Thymus (tissue), 11 donors: ENCODE data around the gene FBP1. TPM values are rescaled to one million over a fixed set of nuclear protein-coding genes. Genes with fewer than 3 reads are reported as not detected.

Source experiments
- DNase-seq, 9 donors: peaks; one replicate each; pipeline ENCODE4 v3.0.0-alpha.2; 2013; ENCODE audit warnings: low spot score in 9 of 9, low read depth in 6 of 9, missing footprints in 1 of 9
- H3K27ac ChIP-seq, 2 donors: one replicate each; pipeline ENCODE4 v1.5.1; 2013; ENCODE audit warnings: control low read depth in 1 of 2, low read depth in 1 of 2, low read length in 1 of 2, mild to moderate bottlenecking in 1 of 2, moderate library complexity in 1 of 2
- H3K27me3 ChIP-seq, 2 donors: one replicate each; pipeline ENCODE4 v1.5.1; 2013; ENCODE audit warnings: low read length in 1 of 2; ENCODE audit not compliant: control insufficient read depth in 2 of 2, insufficient read depth in 1 of 2
- H3K36me3 ChIP-seq, 2 donors: one replicate each; pipeline ENCODE4 v1.5.1; 2013; ENCODE audit warnings: low read length in 1 of 2, mild to moderate bottlenecking in 1 of 2, moderate library complexity in 1 of 2; ENCODE audit not compliant: control insufficient read depth in 2 of 2, insufficient read depth in 2 of 2
- H3K4me1 ChIP-seq, 2 donors: one replicate each; pipeline ENCODE4 v1.5.1; 2013; ENCODE audit warnings: low read length in 2 of 2; ENCODE audit not compliant: control insufficient read depth in 2 of 2, insufficient read depth in 2 of 2
- H3K4me3 ChIP-seq, 2 donors: one replicate each; pipeline ENCODE4 v1.5.1; 2013; ENCODE audit warnings: low read length in 2 of 2, control low read depth in 1 of 2, mild to moderate bottlenecking in 1 of 2
- H3K9me3 ChIP-seq, 2 donors: one replicate each; pipeline ENCODE4 v1.5.1; 2013; ENCODE audit warnings: low read length in 1 of 2, mild to moderate bottlenecking in 1 of 2; ENCODE audit not compliant: control insufficient read depth in 2 of 2, insufficient read depth in 1 of 2
- WGBS: extraction: QIAGEN DNeasy Blood & Tissue Kit; methylation state at CpG from one replicate; pipeline ENCODE4 v1.1.7; 2013; 5-methylcytosine and 5-hydroxymethylcytosine counted together
- polyA plus RNA-seq: library from polyadenylated mRNA; stranded (reverse); fragments of 200-250 nt; gene quantifications from one replicate; pipeline ENCODE4 v1.2.3, GENCODE V29; 2013
- total RNA-seq: library from RNA; stranded (reverse); fragments of 120-200 nt; gene quantifications from one replicate; pipeline ENCODE4 v1.2.4, GENCODE V29; 2013
- donor health status: healthy.

The FBP1 gene
- total and polyA plus RNA-seq, 2 donors, result 0.76 to 10.2 TPM

- Histone ChIP-seq H3K4me1 (peaks cover 0 to 3% of the 10 kb centered on the region in 2 donors), H3K36me3 (no peaks in the 10 kb centered on the region), H3K27ac (no peak overlapping the region), H3K9me3 (no peaks in the 10 kb centered on the region), H3K27me3 (no peaks in the 10 kb centered on the region), H3K4me3 (no peak overlapping the region)
- WGBS, result 97% methylated on average over 3 of the region's 3 CpGs
- DNase-seq, result no peak
These were observed 24.3 kb upstream of the FBP1 start for GRCh38 chr9:94663640-94664039.

GRCh38 chr9:94663140-94663539, 23.8 kb upstream of the FBP1 start:
- H3K9me3 ChIP-seq, result no peaks in the 10 kb centered on the region

DNA sequence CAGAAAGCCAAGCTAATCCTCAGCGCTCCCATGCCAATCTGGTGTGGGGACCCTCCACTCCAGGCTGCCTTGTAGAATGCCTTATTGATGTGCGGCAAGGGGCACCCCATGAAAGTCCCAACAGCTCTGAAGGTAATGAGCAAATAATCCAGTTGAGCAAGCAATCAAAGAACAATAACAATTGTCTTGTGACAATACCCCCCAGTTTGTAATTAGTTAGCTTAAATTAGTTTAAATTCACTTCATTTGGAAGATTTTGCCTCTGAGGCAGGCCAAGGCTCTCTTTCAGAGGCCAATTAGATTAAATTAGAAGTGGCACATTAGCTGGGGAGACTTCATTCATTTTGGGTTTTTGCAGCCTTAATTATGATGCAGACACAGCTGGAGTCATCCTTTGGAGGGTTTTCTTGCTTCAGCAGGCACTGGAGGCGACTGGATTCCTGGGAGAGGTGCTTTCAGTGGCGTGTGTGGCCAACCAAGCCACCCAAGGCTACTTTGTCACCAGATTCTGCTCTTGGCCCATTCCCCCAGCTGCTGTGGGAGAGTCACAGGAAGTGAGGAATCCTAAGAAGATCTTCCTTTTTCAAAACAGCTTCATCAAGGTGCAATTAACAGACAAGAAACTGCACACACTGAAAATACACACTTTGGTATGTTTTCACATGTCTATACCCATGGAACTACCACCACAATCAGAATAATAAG, 17.9 kb upstream of the FBP1 start:
- Histone ChIP-seq H3K4me1 (peaks cover 18 to 35% of the 10 kb centered on the region in 2 donors), H3K36me3 (no peaks in the 10 kb centered on the region), H3K27me3 (no peaks in the 10 kb centered on the region), H3K4me3 (no peak overlapping the region), H3K27ac (peak overlapping the region in 1 of 2 donors; percentile 96), H3K9me3 (no peaks in the 10 kb centered on the region)
- 83% methylated on average over 4 of the region's 4 CpGs for WGBS
- DNase-seq, result no peak

More at GRCh38 chr9:94663140-94663539, 23.8 kb upstream of the FBP1 start:
- WGBS, result 92% methylated on average over 8 of the region's 8 CpGs
- H3K27me3 ChIP-seq, result no peaks in the 10 kb centered on the region
- no peak overlapping the region for H3K27ac ChIP-seq
- H3K4me1 ChIP-seq, result peaks cover 0 to under 1% of the 10 kb centered on the region in 2 donors
- H3K36me3 ChIP-seq, result no peaks in the 10 kb centered on the region
- DNase-seq, result no peak
- H3K4me3 ChIP-seq, result no peak overlapping the region

GRCh38 chr9:94656200-94656599, 16.9 kb upstream of the FBP1 start:
- H3K9me3 ChIP-seq, result no peaks in the 10 kb centered on the region
- WGBS, result 1% methylated on average over 6 of the region's 6 CpGs
- peak; percentile 57 to 92 (median 81) for DNase-seq

DNA sequence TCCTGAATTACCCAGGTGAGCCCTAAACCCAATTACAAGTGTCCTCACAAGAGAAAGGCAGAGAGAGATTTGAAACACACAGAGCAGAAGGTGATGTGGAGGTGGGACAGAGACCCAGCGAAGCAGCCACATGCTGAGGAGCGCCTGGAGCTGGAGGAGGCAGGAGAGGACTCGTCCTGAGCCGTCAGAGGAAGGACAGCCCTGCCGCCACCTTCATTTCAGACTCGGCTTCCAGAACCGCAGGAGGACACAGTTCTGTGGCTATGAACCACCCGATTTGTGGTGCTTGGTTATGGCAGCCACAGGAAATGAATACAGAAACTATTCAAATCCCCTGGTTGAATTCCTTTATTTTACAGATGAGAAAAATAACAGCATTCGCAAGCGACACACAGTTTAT, 16.4 kb upstream of the FBP1 start:
- no peaks in the 10 kb centered on the region for H3K27me3 ChIP-seq
- peaks cover 18 to 35% of the 10 kb centered on the region in 2 donors for H3K4me1 ChIP-seq
- DNase-seq, result no peak
- 49% methylated on average over 10 of the region's 10 CpGs for WGBS
- H3K27ac ChIP-seq, result peak overlapping the region; percentile 66 to 96
- no peaks in the 10 kb centered on the region for H3K9me3 ChIP-seq
- H3K36me3 ChIP-seq, result no peaks in the 10 kb centered on the region
- peak overlapping the region; percentile 11 to 39 for H3K4me3 ChIP-seq

More at GRCh38 chr9:94656200-94656599, 16.9 kb upstream of the FBP1 start:
- Histone ChIP-seq H3K36me3 (no peaks in the 10 kb centered on the region), H3K27me3 (no peaks in the 10 kb centered on the region), H3K4me3 (peak overlapping the region; percentile 11 to 39), H3K4me1 (peaks cover 18 to 35% of the 10 kb centered on the region in 2 donors), H3K27ac (peak overlapping the region; percentile 68 to 96)

GRCh38 chr9:94654165-94654894, 15.0 kb upstream of the FBP1 start:
- DNase-seq, result no peak
- H3K9me3 ChIP-seq, result no peaks in the 10 kb centered on the region
- WGBS, result 92% methylated on average over 10 of the region's 10 CpGs
- no peaks in the 10 kb centered on the region for H3K36me3 ChIP-seq
- H3K4me1 ChIP-seq, result peaks cover 18 to 35% of the 10 kb centered on the region in 2 donors
- no peak overlapping the region for H3K4me3 ChIP-seq
- no peaks in the 10 kb centered on the region for H3K27me3 ChIP-seq
- H3K27ac ChIP-seq, result no peak overlapping the region

DNA sequence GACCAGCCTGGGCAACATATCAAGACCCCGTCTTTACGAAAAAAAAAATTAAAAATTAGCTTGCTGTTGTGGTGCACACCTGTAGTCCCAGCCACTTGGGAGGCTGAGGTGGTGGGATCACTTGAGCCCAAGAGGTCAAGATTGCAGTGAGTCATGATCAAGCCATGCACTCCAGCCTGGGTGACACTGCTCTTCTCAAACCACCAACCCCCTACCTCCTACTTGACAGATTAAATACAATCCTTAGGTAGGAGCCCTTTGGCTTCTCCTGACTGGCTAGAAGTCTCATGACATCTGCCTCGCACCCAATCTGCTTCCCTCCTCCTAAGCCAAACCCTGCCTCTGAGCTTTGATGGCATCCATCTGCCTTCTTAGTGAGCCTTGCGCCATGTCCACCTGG, 11.6 kb upstream of the FBP1 start:
- WGBS, result 99% methylated on average over 4 of the region's 4 CpGs
- H3K4me1 ChIP-seq, result peaks cover 7 to 13% of the 10 kb centered on the region in 2 donors
- H3K36me3 ChIP-seq, result no peaks in the 10 kb centered on the region
- no peak for DNase-seq
- no peaks in the 10 kb centered on the region for H3K9me3 ChIP-seq
- no peak overlapping the region for H3K4me3 ChIP-seq
- H3K27ac ChIP-seq, result no peak overlapping the region
- no peaks in the 10 kb centered on the region for H3K27me3 ChIP-seq

DNA sequence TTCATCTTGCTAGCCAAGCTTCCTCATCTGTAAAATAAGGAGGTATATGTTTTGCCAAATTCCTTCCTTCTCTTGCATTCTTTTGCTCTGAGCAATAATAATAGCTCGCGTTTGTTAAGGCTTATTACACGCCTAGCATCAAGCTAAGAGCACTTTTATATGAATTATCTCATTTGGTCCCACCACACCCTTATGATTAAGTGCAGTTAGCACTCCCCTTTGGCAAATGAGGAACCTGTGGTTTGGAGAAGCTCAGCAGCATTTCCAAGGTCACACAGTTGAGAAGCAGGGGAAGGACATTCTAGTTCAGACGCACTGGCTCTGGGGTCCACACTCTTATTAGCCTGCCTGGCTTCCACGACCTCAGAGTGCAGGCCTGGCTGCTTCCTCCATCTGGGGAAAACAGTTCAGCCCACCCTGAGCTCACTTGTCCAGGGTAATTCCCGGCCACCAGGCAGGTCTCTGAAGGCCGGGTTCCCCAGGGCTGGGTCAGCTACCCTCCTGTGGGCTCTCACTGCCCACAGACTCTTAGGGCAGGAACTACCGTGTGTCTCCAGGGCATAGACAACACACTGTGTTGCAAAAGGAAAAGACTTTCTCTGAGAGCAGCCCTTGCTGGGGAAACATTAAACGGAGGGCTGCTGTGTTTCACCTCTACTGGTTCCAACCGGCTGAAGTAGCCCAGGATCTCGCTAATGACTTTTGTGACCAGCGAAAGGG, 9.9 kb upstream of the FBP1 start:
- Histone ChIP-seq H3K27ac (no peak overlapping the region), H3K9me3 (no peaks in the 10 kb centered on the region), H3K36me3 (no peaks in the 10 kb centered on the region), H3K4me1 (no peaks in the 10 kb centered on the region), H3K4me3 (no peak overlapping the region), H3K27me3 (no peaks in the 10 kb centered on the region)
- no peak for DNase-seq
- 65% methylated on average over 12 of the region's 12 CpGs for WGBS

- Histone ChIP-seq H3K9me3 (no peaks in the 10 kb centered on the region), H3K27me3 (peaks cover 0 to 1% of the 10 kb centered on the region in 2 donors), H3K27ac (no peak overlapping the region), H3K4me3 (no peak overlapping the region), H3K4me1 (no peaks in the 10 kb centered on the region), H3K36me3 (no peaks in the 10 kb centered on the region)
- DNase-seq, result no peak
- WGBS, result 96% methylated on average over 2 of the region's 2 CpGs
These were observed 8.9 kb upstream of the FBP1 start for GRCh38 chr9:94648185-94648584.
